ENCODE measurements around the gene G6PC1.

Gene G6PC1

DNA sequence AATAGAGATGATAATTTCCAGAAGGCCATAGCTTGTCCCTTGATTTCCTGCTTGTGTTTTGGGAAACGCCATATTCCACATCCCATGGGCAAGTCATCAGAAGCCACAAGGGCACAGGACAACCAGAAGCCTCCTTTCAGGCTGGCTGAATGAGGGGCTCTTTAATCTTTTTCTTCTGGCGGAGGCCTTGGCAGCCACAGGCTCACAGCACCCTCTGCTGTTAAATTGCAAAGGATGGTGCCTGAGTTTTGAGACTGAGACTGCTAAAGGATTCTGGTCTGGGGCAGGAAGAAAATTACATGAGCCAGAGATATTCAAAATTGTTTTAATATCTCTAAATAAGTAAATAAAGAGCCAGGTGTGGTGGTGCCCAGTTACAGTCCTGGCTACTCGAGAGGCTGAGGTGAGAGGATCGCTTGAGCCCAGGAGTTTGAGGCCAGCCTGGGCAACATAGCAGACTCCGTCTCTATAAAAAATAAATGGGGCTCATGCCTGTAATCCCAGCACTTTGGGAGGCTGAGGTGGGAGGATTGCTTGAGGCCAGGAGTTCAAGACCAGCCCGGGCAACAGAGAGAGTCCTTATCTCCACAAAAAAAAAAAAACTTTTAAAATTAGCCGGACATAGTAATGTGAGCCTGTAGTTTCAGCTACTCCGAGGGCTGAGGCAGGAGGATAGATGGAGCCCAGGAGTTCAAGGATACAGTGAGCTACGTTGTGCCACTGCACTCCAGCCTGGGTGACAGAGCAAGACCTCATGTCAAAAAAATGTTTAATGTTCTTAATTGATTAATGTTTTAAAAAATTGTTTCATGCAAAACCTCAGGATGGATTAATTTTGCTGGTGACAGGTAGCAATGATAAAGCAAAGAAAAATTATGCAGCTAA lies 37.4 kb downstream of the G6PC1 start:
- no peak overlapping the region for H3K27ac ChIP-seq (ENCODE audit: low read length)
- no peaks in the 10 kb centered on the region for H3K9me3 ChIP-seq (ENCODE audit: insufficient read depth, low read length)
- H3K4me2 ChIP-seq (ENCODE audit: low read length), result peak overlapping the region; percentile 44
- H3K4me3 ChIP-seq (ENCODE audit: low read length), result no peak overlapping the region
- peak overlapping the region; percentile 61; the same call in 1 of the 2 replicates for H2AFZ ChIP-seq (ENCODE audit: low read depth, low read length)
- TF ChIP-seq EZH2phosphoT487 (IDR thresholded peaks at IDR 0.05; ENCODE audit: low read depth), result no peak
- TF ChIP-seq, protein P1, sequence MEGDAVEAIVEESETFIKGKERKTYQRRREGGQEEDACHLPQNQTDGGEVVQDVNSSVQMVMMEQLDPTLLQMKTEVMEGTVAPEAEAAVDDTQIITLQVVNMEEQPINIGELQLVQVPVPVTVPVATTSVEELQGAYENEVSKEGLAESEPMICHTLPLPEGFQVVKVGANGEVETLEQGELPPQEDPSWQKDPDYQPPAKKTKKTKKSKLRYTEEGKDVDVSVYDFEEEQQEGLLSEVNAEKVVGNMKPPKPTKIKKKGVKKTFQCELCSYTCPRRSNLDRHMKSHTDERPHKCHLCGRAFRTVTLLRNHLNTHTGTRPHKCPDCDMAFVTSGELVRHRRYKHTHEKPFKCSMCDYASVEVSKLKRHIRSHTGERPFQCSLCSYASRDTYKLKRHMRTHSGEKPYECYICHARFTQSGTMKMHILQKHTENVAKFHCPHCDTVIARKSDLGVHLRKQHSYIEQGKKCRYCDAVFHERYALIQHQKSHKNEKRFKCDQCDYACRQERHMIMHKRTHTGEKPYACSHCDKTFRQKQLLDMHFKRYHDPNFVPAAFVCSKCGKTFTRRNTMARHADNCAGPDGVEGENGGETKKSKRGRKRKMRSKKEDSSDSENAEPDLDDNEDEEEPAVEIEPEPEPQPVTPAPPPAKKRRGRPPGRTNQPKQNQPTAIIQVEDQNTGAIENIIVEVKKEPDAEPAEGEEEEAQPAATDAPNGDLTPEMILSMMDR (IDR thresholded peaks at IDR 0.05; ENCODE audit: low read depth, low read length), result peak; percentile 75
- no peaks in the 10 kb centered on the region for H3K27me3 ChIP-seq (ENCODE audit: low read depth, low read length)
- H3K9ac ChIP-seq (ENCODE audit: low read length), result no peak overlapping the region
- H3K4me1 ChIP-seq (ENCODE audit: low read length), result peaks cover 12% of the 10 kb centered on the region
- no peaks in the 10 kb centered on the region for H3K79me2 ChIP-seq (ENCODE audit: low read length)
- no peaks in the 10 kb centered on the region for H4K20me1 ChIP-seq (ENCODE audit: insufficient read depth, low read length)
- H3K36me3 ChIP-seq (replicated peaks; ENCODE audit: low read depth, low read length), result no peaks in the 10 kb centered on the region

DNA sequence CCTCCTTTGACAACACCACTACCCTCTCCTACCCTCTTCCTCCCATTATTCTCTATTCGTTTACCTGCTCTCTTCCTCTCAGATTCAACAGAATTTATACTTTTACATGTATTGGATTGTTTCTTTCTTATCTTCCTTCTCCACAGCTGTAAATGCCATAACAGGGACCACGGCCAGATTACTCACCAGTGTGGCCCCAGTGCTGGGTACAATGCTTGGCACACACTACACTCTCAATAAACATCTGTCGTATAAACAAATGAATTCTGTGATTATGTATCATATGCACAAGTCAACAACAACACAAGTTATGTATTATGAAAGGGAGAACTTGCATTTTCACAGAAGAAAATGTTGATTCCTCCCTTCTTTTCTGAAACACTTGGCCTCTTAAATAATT lies 43.6 kb downstream of the G6PC1 start:
- Histone ChIP-seq H3K4me2 (ENCODE audit: low read length) (no peak overlapping the region), H3K9me3 (ENCODE audit: insufficient read depth, low read length) (no peaks in the 10 kb centered on the region)

DNA sequence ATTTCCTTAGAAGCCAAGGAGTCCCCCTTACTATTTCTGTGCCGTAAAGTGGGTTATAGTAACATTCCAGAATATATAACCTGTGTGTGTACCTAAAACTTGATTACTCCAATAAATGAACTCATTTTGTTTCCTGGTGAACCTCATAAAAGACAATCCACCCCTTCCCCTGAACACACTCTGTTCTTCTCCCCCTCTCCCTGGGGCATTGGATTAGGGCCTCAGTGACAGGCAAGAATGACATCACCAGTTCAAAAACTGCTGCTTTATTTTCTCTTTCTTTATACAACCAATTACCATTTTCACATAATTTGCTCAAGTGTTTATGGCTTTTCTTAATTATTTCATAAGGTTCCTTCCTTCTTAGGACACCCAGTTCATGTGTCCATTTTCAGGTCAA lies 46.2 kb downstream of the G6PC1 start:
- Histone ChIP-seq H4K20me1 (ENCODE audit: insufficient read depth, low read length) (no peaks in the 10 kb centered on the region), H3K4me2 (ENCODE audit: low read length) (no peak overlapping the region), H3K4me3 (ENCODE audit: low read length) (no peak overlapping the region), H3K27me3 (ENCODE audit: low read depth, low read length) (no peaks in the 10 kb centered on the region), H3K27ac (ENCODE audit: low read length) (no peak overlapping the region), H3K79me2 (ENCODE audit: low read length) (no peaks in the 10 kb centered on the region), H3K4me1 (ENCODE audit: low read length) (no peaks in the 10 kb centered on the region), H3K36me3 (replicated peaks; ENCODE audit: low read depth, low read length) (peaks cover 25% of the 10 kb centered on the region), H3K9me3 (ENCODE audit: insufficient read depth, low read length) (no peaks in the 10 kb centered on the region), H3K9ac (ENCODE audit: low read length) (no peak overlapping the region), H2AFZ (ENCODE audit: low read depth, low read length) (no peak overlapping the region)
- TF ChIP-seq EZH2phosphoT487 (IDR thresholded peaks at IDR 0.05; ENCODE audit: low read depth), result no peak
- TF ChIP-seq, protein P1 (IDR thresholded peaks at IDR 0.05; ENCODE audit: low read depth, low read length), result no peak

More for the DNA sequence above, 43.6 kb downstream of the G6PC1 start:
- Histone ChIP-seq H3K79me2 (ENCODE audit: low read length) (no peaks in the 10 kb centered on the region), H3K4me3 (ENCODE audit: low read length) (no peak overlapping the region), H3K27ac (ENCODE audit: low read length) (no peak overlapping the region), H3K27me3 (ENCODE audit: low read depth, low read length) (no peaks in the 10 kb centered on the region), H3K36me3 (replicated peaks; ENCODE audit: low read depth, low read length) (peaks cover 9% of the 10 kb centered on the region), H3K9ac (ENCODE audit: low read length) (no peak overlapping the region), H4K20me1 (ENCODE audit: insufficient read depth, low read length) (no peaks in the 10 kb centered on the region), H3K4me1 (ENCODE audit: low read length) (no peaks in the 10 kb centered on the region), H2AFZ (ENCODE audit: low read depth, low read length) (no peak overlapping the region)
- TF ChIP-seq EZH2phosphoT487 (IDR thresholded peaks at IDR 0.05; ENCODE audit: low read depth), result no peak
- TF ChIP-seq, protein P1 (IDR thresholded peaks at IDR 0.05; ENCODE audit: low read depth, low read length), result no peak

DNA sequence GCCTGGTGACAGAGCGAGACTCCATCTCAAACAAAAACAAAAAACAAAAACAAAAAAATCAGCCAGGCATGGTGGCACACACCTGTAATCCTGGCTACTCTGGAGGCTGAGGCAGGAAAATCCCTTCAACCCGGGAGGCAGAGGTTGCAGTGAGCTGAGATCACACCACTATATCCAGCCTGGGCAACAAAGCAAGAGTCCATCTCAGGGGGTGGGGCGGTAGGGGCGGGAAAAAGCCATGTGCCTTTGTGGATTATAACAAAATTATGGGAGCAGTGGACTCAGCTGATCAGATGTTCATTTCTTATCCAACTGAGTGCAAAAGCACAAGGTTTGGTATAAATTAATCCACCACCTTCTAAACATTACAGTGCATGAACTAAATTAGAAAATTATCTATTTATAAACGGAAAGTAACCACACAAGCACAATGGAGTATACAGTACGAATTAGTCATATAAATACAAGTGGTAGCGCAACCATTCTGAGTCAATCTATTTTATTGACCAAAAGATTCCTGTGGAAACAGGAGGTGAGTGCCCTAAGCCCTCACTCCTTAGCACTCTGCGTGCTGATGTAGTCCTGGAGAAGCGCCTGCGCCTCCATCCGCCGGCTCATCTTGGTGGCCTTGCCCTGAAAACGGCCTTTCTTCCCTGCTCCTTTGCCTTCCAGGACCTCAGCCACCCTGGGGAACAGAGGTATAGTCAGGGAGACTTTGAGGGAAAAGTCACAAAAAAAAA lies 49.6 kb downstream of the G6PC1 start:
- Histone ChIP-seq H3K27ac (ENCODE audit: low read length) (no peak overlapping the region), H3K36me3 (replicated peaks; ENCODE audit: low read depth, low read length) (peaks cover 41% of the 10 kb centered on the region), H2AFZ (ENCODE audit: low read depth, low read length) (no peak overlapping the region), H3K4me3 (ENCODE audit: low read length) (no peak overlapping the region), H3K9me3 (ENCODE audit: insufficient read depth, low read length) (no peaks in the 10 kb centered on the region), H4K20me1 (ENCODE audit: insufficient read depth, low read length) (no peaks in the 10 kb centered on the region), H3K4me2 (ENCODE audit: low read length) (no peak overlapping the region), H3K9ac (ENCODE audit: low read length) (no peak overlapping the region), H3K27me3 (ENCODE audit: low read depth, low read length) (no peaks in the 10 kb centered on the region), H3K4me1 (ENCODE audit: low read length) (no peaks in the 10 kb centered on the region), H3K79me2 (ENCODE audit: low read length) (no peaks in the 10 kb centered on the region)
- TF ChIP-seq EZH2phosphoT487 (IDR thresholded peaks at IDR 0.05; ENCODE audit: low read depth), result no peak

Data from OCI-LY3 (cell line).